Stimulated activated CD4-positive, alpha-beta T cell treated with anti-CD3 and anti-CD28 coated beads, Interleukin-4, amount 100 ng/mL, for 48 hours (primary cell): ENCODE measurements around the gene PIEZO2.

Experiments used
- DNase-seq, 2 donors: peaks; one replicate each; pipeline ENCODE4 v3.0.0-alpha.2; 2020; ENCODE audit warnings: low read depth in 2 of 2

The PIEZO2 gene

GRCh38 chr18:11113046-11113548 is 36.3 kb downstream of the PIEZO2 start:
- no peak for DNase-seq

- no peak for DNase-seq
Observed at GRCh38 chr18:11112286-11112685, 37.1 kb downstream of the PIEZO2 start.

GRCh38 chr18:11110509-11110908 is 38.9 kb downstream of the PIEZO2 start:
- DNase-seq, result no peak

- no peak for DNase-seq
Observed at GRCh38 chr18:11108947-11109346, 40.4 kb downstream of the PIEZO2 start.

GRCh38 chr18:11106894-11107293 is 42.5 kb downstream of the PIEZO2 start:
- no peak for DNase-seq

- no peak for DNase-seq
Observed at GRCh38 chr18:11105463-11105862, 43.9 kb downstream of the PIEZO2 start.

- no peak for DNase-seq
Observed at GRCh38 chr18:11104307-11104706, 45.1 kb downstream of the PIEZO2 start.

- DNase-seq, result no peak
Observed at GRCh38 chr18:11096839-11097750, 52.3 kb downstream of the PIEZO2 start.

- DNase-seq, result no peak
Observed at GRCh38 chr18:11096411-11096810, 53.0 kb downstream of the PIEZO2 start.

- DNase-seq, result no peak
Observed at GRCh38 chr18:11095674-11096293, 53.6 kb downstream of the PIEZO2 start.

- DNase-seq, result no peak
Observed at GRCh38 chr18:11095211-11095610, 54.2 kb downstream of the PIEZO2 start.

- no peak for DNase-seq
Observed at GRCh38 chr18:11091746-11092145, 57.6 kb downstream of the PIEZO2 start.

GRCh38 chr18:11089931-11090715 is 59.2 kb downstream of the PIEZO2 start:
- no peak for DNase-seq

GRCh38 chr18:11081009-11081532 is 68.3 kb downstream of the PIEZO2 start:
- DNase-seq, result no peak

GRCh38 chr18:11078491-11078890 is 70.9 kb downstream of the PIEZO2 start:
- DNase-seq, result no peak

GRCh38 chr18:11077548-11078187 is 71.7 kb downstream of the PIEZO2 start:
- DNase-seq, result no peak

GRCh38 chr18:11074889-11075288 is 74.5 kb downstream of the PIEZO2 start:
- DNase-seq, result no peak

GRCh38 chr18:11073971-11074370 is 75.4 kb downstream of the PIEZO2 start:
- DNase-seq, result no peak

- no peak for DNase-seq
Observed at GRCh38 chr18:11072632-11073031, 76.7 kb downstream of the PIEZO2 start.

GRCh38 chr18:11071300-11071699 is 78.1 kb downstream of the PIEZO2 start:
- DNase-seq, result no peak

- no peak for DNase-seq
Observed at GRCh38 chr18:11070593-11070992, 78.8 kb downstream of the PIEZO2 start.
